Breast epithelium (tissue), 4 donors: Measurements from ENCODE around the gene NUDT5. TPM values are rescaled to one million over a fixed set of nuclear protein-coding genes. Genes with fewer than 3 reads are reported as not detected.
A peak's percentile ranks its signal among the peaks of the same experiment; 100 is the strongest.

Experiments
- DNase-seq, 2 donors: peaks; one replicate each; pipeline ENCODE4 v3.0.0-alpha.2; 2019; ENCODE audit warnings: low spot score in 2 of 2
- H3K27ac ChIP-seq, 2 donors: fragments of 200-600 bp; sonication (generic) in 1 of 2; one replicate each; pipeline ENCODE4 v1.5.1; 2016 to 2019; ENCODE audit warnings: mild to moderate bottlenecking in 1 of 2
- H3K27me3 ChIP-seq, 2 donors: fragments of 200-600 bp; sonication (generic) in 1 of 2; one replicate each; pipeline versions ENCODE4 v1.5.1 to v1.6.0; 2017 to 2019; ENCODE audit warnings: control low read depth in 1 of 2, mild to moderate bottlenecking in 1 of 2
- H3K36me3 ChIP-seq: fragments of 200-600 bp; one replicate; pipeline ENCODE4 v1.5.1; 2019
- H3K4me1 ChIP-seq, 2 donors: fragments of 200-600 bp; sonication (generic); one replicate each; pipeline ENCODE4 v1.5.1; 2016 to 2019; ENCODE audit warnings: control low read depth in 1 of 2
- H3K4me3 ChIP-seq, 3 donors: fragments of 200-600 bp; sonication (generic); 1 replicate in 2 of 3; 2 replicates in 1 of 3; pipeline ENCODE4 v1.5.1; 2016 to 2019; ENCODE audit warnings: mild to moderate bottlenecking in 3 of 3, moderate library complexity in 2 of 3
- H3K9me3 ChIP-seq, 2 donors: fragments of 200-600 bp; sonication (generic) in 1 of 2; one replicate each; pipeline ENCODE4 v1.5.1; 2016 to 2019; ENCODE audit warnings: control low read depth in 1 of 2
- POLR2A ChIP-seq: fragments of 450-650 bp; IDR thresholded peaks from one replicate; pipeline ENCODE4 v1.6.1; 2016; ENCODE audit warnings: antibody characterized with exemption, mild to moderate bottlenecking, moderate library complexity
- POLR2AphosphoS5 ChIP-seq, 3 donors: sonication (generic); formaldehyde crosslinking; IDR thresholded peaks; one replicate each; pipeline ENCODE4 v1.6.1; 2017; ENCODE audit warnings: antibody characterized with exemption in 3 of 3
- intact Hi-C: fragments of 100-400 bp; cut with DNase I; formaldehyde crosslinking; loops from one replicate; pipeline ENCODE4 v1.15.1; 2023; ENCODE audit warnings: low total_unique reads
- total RNA-seq, 3 donors: library from RNA; depleted of rRNA; stranded (reverse); fragments of >200 nt; gene quantifications; one replicate each; pipeline ENCODE4 v1.1.0, GENCODE V29; 2016
- TF ChIP-seq, protein P1 (sequence below), 3 donors: fragments of 450-650 bp; IDR thresholded peaks; one replicate each; pipeline ENCODE4 v1.5.1; 2016 to 2017; ENCODE audit warnings: antibody characterized with exemption in 3 of 3, mild to moderate bottlenecking in 3 of 3, moderate library complexity in 3 of 3

Gene NUDT5
- 10 to 100 TPM; 44.3 to 54.4 (median 49.3) TPM for total RNA-seq

DNA sequence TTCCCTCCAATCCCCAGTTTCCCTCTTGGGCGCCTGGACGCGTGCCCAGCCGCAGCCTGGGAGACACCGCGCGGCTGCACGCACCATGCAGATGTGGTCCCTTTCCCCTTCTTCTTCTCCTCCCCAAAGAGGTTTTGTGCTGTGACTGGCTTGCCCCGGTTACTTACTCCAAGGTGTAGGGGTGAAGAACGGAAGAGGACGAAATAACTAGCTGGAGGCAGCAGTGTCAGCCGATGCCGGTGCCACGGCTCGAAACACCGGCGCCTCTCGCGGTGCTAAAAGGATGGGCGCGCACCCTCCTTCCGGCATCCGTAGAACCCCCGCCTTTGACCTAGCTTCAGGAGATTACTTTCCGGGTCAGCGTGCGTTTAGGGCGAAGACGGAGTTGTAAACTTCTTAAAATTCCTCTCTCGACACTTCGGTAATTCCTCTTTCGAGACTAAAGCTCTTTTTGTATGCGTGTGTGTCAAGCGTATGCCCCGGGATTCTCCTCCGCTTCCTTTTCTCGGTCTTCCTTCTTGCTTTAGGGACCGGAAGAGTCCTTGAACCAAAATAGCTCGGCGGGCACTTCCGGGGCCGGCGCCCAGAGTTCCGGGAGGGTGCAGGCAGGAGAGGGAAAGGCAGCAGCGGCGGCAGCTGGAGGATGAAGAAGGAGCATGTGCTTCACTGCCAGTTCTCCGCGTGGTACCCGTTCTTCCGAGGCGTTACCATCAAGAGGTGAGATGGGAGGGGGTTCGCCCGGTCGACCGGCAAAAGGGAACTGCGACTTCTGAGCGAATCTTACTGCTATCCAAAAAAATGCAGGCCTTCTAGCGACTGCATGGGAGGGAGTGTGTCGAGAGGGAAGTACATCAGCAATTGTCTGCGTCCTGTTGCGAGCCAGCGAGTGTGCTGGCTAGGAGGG, at the start of gene NUDT5, which contains the start of gene CDC123:
TSS of gene NUDT5 (minus strand) at position 289 of the 904 bp plus-strand sequence. CDS start 9,600 bp downstream, outside the sequence.
TSS of gene CDC123 (plus strand) at position 586 of the 904 bp plus-strand sequence. CDS start at position 644, 58 bp downstream.
- Histone ChIP-seq H3K4me1 (no peaks in the 10 kb centered on the region), H3K9me3 (no peaks in the 10 kb centered on the region), H3K27ac (peak within 1 kb of the TSS; percentile 91), H3K4me3 (peak within 1 kb of the TSS; percentile 66 to 92 (median 84)), H3K27me3 (no peaks in the 10 kb centered on the region), H3K36me3 (no peaks in the 10 kb centered on the region)
- intact Hi-C loops: no loop called here
- TF ChIP-seq POLR2AphosphoS5 (IDR thresholded peaks at IDR 0.05) (peak in 2 of 3 donors; percentile 46 to 78), POLR2A (no peak)
- peak; percentile 74 to 79 for DNase-seq

DNA sequence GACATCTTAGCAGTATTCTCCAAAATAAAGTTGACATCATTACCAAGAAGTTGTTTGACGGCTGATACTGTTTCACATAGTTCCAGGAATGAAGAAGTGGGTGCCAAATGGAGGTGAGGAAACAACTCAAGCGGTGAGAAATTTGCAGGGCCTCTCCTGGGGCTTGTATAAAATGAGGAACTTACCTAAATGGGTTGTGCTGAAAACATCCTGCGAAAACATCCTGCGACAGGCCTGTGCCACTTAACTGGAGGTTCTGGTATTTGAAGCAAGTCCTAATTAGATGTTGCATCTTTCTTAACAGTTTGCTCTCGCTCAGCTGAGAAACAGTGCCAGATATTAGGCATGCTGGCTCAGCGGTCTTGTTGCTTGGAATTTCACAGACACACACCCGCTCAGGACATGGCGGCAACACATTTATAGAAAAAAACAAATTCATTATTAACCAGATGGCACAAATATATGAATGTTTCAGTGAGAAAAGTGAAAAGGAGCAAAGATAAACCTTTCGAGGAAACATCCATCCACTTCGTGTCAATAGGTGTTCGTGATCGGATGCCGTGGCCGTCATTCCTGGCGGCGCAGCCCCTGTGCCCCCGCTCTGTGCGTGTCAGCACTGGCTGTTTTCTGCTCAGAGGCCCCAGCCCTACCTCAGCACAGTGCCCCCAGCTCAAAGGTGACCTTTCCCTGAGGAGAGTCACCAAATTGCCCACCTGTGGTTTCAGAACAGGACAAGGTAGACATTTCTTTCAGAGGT, 48.4 kb upstream of the NUDT5 start:
- no peak for TF ChIP-seq POLR2A
- TF ChIP-seq POLR2AphosphoS5 (IDR thresholded peaks at IDR 0.05): no peak
- TF ChIP-seq, protein P1, sequence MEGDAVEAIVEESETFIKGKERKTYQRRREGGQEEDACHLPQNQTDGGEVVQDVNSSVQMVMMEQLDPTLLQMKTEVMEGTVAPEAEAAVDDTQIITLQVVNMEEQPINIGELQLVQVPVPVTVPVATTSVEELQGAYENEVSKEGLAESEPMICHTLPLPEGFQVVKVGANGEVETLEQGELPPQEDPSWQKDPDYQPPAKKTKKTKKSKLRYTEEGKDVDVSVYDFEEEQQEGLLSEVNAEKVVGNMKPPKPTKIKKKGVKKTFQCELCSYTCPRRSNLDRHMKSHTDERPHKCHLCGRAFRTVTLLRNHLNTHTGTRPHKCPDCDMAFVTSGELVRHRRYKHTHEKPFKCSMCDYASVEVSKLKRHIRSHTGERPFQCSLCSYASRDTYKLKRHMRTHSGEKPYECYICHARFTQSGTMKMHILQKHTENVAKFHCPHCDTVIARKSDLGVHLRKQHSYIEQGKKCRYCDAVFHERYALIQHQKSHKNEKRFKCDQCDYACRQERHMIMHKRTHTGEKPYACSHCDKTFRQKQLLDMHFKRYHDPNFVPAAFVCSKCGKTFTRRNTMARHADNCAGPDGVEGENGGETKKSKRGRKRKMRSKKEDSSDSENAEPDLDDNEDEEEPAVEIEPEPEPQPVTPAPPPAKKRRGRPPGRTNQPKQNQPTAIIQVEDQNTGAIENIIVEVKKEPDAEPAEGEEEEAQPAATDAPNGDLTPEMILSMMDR (IDR thresholded peaks at IDR 0.05): no peak
- H3K4me3 ChIP-seq: no peak overlapping the region
- H3K27me3 ChIP-seq: no peaks in the 10 kb centered on the region
- H3K4me1 ChIP-seq: no peaks in the 10 kb centered on the region
- intact Hi-C loops: no loop called here
- H3K27ac ChIP-seq: no peak overlapping the region
- no peak for DNase-seq
- H3K9me3 ChIP-seq: no peaks in the 10 kb centered on the region
- H3K36me3 ChIP-seq: no peaks in the 10 kb centered on the region

DNA sequence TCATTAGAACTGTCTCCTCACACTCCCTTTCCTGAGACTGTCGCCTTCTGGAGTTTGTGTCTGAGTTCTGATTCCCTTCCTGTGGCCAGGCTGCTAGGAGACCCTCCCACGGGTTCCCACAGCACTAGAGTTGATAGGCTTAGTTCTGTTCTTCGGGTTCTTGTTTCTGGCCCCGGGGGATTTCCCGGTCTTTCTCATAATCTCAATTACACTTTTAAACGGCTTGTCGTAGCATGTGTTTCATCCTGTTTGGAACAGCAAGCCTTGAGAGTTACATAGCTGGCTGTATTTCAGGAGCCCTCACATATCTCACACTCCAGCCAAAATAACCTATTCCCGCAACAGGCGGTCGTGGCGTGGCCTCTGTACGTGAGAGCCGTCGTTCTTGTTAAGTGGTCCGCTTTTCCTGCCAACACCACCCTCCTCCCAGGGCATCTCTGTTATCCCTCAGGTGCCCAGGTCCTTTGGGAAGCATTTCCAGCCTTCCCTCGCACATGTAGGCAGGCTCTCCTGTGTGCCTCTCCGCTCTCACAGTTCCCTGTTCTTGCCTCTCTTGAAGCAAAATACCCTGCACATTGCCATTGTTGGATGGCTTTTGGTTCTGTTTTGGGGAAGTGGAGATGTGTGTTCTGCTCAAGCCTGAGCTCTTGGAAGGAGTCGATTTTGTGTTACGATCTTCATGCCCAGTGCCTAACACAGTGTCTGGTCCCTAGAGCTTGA, 46.3 kb upstream of the NUDT5 start:
- Histone ChIP-seq H3K4me1 (no peaks in the 10 kb centered on the region), H3K27me3 (no peaks in the 10 kb centered on the region), H3K27ac (peak overlapping the region in 1 of 2 donors; percentile 45), H3K4me3 (no peak overlapping the region), H3K36me3 (no peaks in the 10 kb centered on the region), H3K9me3 (no peaks in the 10 kb centered on the region)
- DNase-seq: no peak
- TF ChIP-seq, protein P1 (IDR thresholded peaks at IDR 0.05): no peak
- TF ChIP-seq POLR2AphosphoS5 (IDR thresholded peaks at IDR 0.05): no peak
- TF ChIP-seq POLR2A: no peak
- intact Hi-C loops: no loop called here

DNA sequence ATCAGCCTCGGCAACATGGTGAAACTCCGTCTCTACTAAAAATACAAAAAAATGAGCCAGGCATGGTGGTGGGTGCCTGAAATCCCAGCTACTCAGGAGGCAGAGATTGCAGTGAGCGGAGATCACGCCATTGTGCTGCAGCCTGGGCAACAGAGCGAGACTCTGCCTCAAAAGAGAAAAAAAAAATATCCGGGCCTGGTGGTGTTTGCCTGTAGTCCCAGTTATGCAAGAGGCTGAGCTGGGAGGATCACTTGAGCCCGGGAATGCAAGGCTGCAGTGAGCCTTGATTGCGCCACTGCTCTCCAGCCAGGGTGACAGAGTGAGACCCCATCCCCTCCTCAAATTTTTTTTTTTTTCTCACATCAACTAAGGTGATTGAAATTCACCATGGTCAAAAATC, 43.1 kb upstream of the NUDT5 start:
- Histone ChIP-seq H3K27ac (no peak overlapping the region), H3K9me3 (no peaks in the 10 kb centered on the region), H3K4me3 (no peak overlapping the region), H3K36me3 (peaks cover 3% of the 10 kb centered on the region), H3K27me3 (no peaks in the 10 kb centered on the region), H3K4me1 (no peaks in the 10 kb centered on the region)
- intact Hi-C loops: no loop called here
- TF ChIP-seq POLR2A (no peak), POLR2AphosphoS5 (IDR thresholded peaks at IDR 0.05) (no peak)
- TF ChIP-seq, protein P1 (IDR thresholded peaks at IDR 0.05): no peak
- DNase-seq: no peak
